GM12878 (cell line): ENCODE data around the gene VWA8. TPM values are rescaled to one million over a fixed set of nuclear protein-coding genes. Genes with fewer than 3 reads are reported as not detected.

Experiments used
- ATAC-seq: fragments of 200-7000 bp; cut with Tn5 transposase; 3 replicates; pipeline ENCODE4 v1.9.1; 2020; ENCODE audit warnings: mild to moderate bottlenecking, moderate library complexity
- BruUV-seq: library from RNA; stranded (reverse); fragments of 400-500 nt; replicated peaks from 2 replicates; lab custom pipeline; 2021; lab: Mats Ljungman, UMichigan
- CTCF ChIA-PET: fragments of 300-600 bp; sonication (Branson Sonifier 250); formaldehyde crosslinking; extraction: SDS; loops from one replicate; lab custom pipeline; 2021; ENCODE audit warnings: inconsistent platforms; lab: Yijun Ruan, JAX
- POLR2A ChIA-PET: fragments of 350-600 bp; formaldehyde crosslinking; extraction: SDS; loops from one replicate; lab custom pipeline; 2021; ENCODE audit warnings: inconsistent platforms; lab: Charles Lee
- RAD21 ChIA-PET: fragments of 300-600 bp; sonication (Branson Sonifier 250); formaldehyde crosslinking; loops from one replicate; lab custom pipeline; 2023; ENCODE audit warnings: antibody characterized with exemption; ENCODE audit not compliant: unreplicated experiment; lab: Charles Lee
- SMC1A ChIA-PET: fragments of 300-600 bp; sonication (Branson Sonifier 250); formaldehyde crosslinking; loops from one replicate; lab custom pipeline; 2023; ENCODE audit not compliant: unreplicated experiment, uncharacterized antibody; lab: Charles Lee
- DNase-seq: peaks from one replicate; pipeline ENCODE4 v3.0.0-alpha.2; 2011; ENCODE audit warnings: low read depth, low spot score
- FAIRE-seq: peaks from 3 replicates; lab custom pipeline; 2011; peaks lifted over from hg19 to GRCh38; lab: Jason Lieb, UNC
- H2AFZ ChIP-seq: 2 replicates; pipeline ENCODE4 v1.6.0; 2011; ENCODE audit warnings: low read depth, low read length, control low read depth; ENCODE audit not compliant: control insufficient read depth
- H3K27ac ChIP-seq: 2 replicates; pipeline ENCODE4 v1.5.1; 2011; ENCODE audit warnings: control low read depth; ENCODE audit not compliant: control insufficient read depth, insufficient read depth
- H3K27me3 ChIP-seq, 2 experiments: replicated peaks in 1 of 2; 2 replicates each; pipeline versions ENCODE4 v1.6.0 to v1.6.1; 2011; ENCODE audit warnings: low read length in 1 of 2; ENCODE audit not compliant: control insufficient read depth in 2 of 2, insufficient read depth in 2 of 2
- H3K36me3 ChIP-seq, 2 experiments: 2 replicates each; pipeline ENCODE4 v1.5.1; 2011; ENCODE audit warnings: low read length in 1 of 2; ENCODE audit not compliant: control insufficient read depth in 2 of 2, insufficient read depth in 2 of 2
- H3K4me1 ChIP-seq: 2 replicates; pipeline ENCODE4 v1.6.1; 2011; ENCODE audit warnings: mild to moderate bottlenecking, low read length, moderate library complexity, mixed read lengths; ENCODE audit not compliant: control insufficient read depth, insufficient read depth
- H3K4me2 ChIP-seq: 2 replicates; pipeline ENCODE4 v1.6.0; 2011; ENCODE audit warnings: control low read depth; ENCODE audit not compliant: control insufficient read depth, insufficient read depth
- H3K4me3 ChIP-seq: fragments of 200-600 bp; sonication (generic); 2 replicates; pipeline ENCODE4 v1.5.1; 2016
- H3K79me2 ChIP-seq: 2 replicates; pipeline ENCODE4 v1.6.0; 2011; ENCODE audit warnings: low read length; ENCODE audit not compliant: control insufficient read depth, insufficient read depth
- H3K9ac ChIP-seq: 2 replicates; pipeline ENCODE4 v1.8.0; 2011; ENCODE audit warnings: low read length, control low read depth, mixed read lengths; ENCODE audit not compliant: control insufficient read depth, insufficient read depth
- H3K9me3 ChIP-seq: replicated peaks from 3 replicates; pipeline ENCODE4 v1.5.1; 2011; ENCODE audit warnings: mild to moderate bottlenecking, low read length; ENCODE audit not compliant: control insufficient read depth, insufficient read depth
- H4K20me1 ChIP-seq: 2 replicates; pipeline ENCODE4 v1.6.0; 2011; ENCODE audit not compliant: control insufficient read depth, insufficient read depth
- JUNB ChIP-seq: IDR thresholded peaks from 2 replicates; pipeline ENCODE4 v1.6.1; 2016; ENCODE audit warnings: antibody characterized with exemption, mild to moderate bottlenecking
- KAT2A ChIP-seq: conservative IDR thresholded peaks from 2 replicates; pipeline ENCODE4 v1.6.1; 2011; ENCODE audit warnings: low read depth, low read length; ENCODE audit not compliant: control insufficient read depth
- SIX5 ChIP-seq: IDR thresholded peaks from 2 replicates; pipeline ENCODE4 v1.6.1; 2011; ENCODE audit warnings: mild to moderate bottlenecking, low read depth, low read length, moderate library complexity; ENCODE audit not compliant: severe bottlenecking
- WGBS: methylation state at CpG from one replicate; pipeline ENCODE4 v1.1.6; 2016; ENCODE audit warnings: low lambda C conversion rate; ENCODE audit not compliant: insufficient replicate concordance, insufficient coverage; ENCODE audit errors: missing lambda C conversion rate; 5-methylcytosine and 5-hydroxymethylcytosine counted together
- in situ Hi-C: fragments of 300-500 bp; cut with MboI; formaldehyde crosslinking; loops from 9 replicates; pipeline ENCODE4 v1.14.3; 2018; ENCODE audit warnings: mixed read lengths
- intact Hi-C: fragments of 100-400 bp; cut with micrococcal nuclease; formaldehyde crosslinking; loops from one replicate; pipeline ENCODE4 v1.14.2; 2022; ENCODE audit not compliant: unreplicated experiment
- polyA plus RNA-seq, 11 experiments: library from polyadenylated mRNA; depleted of rRNA in 4 of 11; unstranded in 6 of 11; stranded (reverse) in 5 of 11; fragments of >200 nt; fragmentation: Nextera tagmentation in 4 of 11; fragmentation: Illumina TruSeq in 1 of 11; extraction: Ambion mirVana in 4 of 11; extraction: Trizol in 1 of 11; gene quantifications; 1 replicate in 1 of 11; 2 replicates in 10 of 11; pipeline versions ENCODE4 v1.2.1 to v1.2.3, GENCODE V29; 2011 to 2016; ENCODE audit warnings: inconsistent platforms in 2 of 11, missing spikeins in 2 of 11, low read depth in 1 of 11
- total RNA-seq, 4 experiments: library from RNA; depleted of rRNA in 3 of 4; stranded (reverse); fragments of >200 nt in 3 of 4; fragmentation: Illumina TruSeq in 1 of 4; extraction: Trizol in 1 of 4; gene quantifications; 2 replicates each; pipeline versions ENCODE4 v1.2.1 to v1.2.3, GENCODE V29; 2013 to 2021
- TF ChIP-seq, protein P1 (sequence below): IDR thresholded peaks from 2 replicates; pipeline ENCODE4 v1.6.1; 2012; ENCODE audit warnings: low read depth, low read length, improper control_type of control experiment
- TF ChIP-seq, protein P2 (sequence below): IDR thresholded peaks from 2 replicates; pipeline ENCODE4 v1.6.1; 2011; ENCODE audit warnings: low read depth, low read length, improper control_type of control experiment, borderline replicate concordance

VWA8 gene
- total and polyA plus RNA-seq, 10 of the 15 experiments (the other 5 are each of a cell fraction or from before 2014, with no cell fraction given), result 3.0 to 21.8 (median 13.5) TPM

DNA sequence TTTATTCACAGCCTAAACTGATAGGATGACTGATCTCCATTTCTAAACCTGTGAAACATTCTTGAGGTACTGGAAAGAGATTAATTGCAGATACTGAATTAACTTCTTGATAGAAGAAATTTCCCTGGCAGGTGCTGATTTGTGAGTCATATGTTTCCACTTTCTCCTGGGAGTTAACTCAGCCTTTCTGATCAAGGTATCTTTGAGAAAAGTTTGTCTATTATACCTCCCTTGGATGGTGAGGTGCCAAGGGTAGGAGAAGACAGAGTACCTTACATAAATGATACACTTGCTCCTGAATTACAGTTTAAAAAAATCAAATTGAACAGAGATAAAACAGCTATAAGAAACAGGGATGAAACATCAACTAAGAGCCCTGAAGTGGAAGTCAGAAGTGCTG is 380.6 kb downstream of the VWA8 start:
- Histone ChIP-seq H3K9ac (no peak overlapping the region), H3K4me2 (no peak overlapping the region), H3K4me1 (peaks cover 6% of the 10 kb centered on the region), H3K9me3 (no peaks in the 10 kb centered on the region), H4K20me1 (no peaks in the 10 kb centered on the region), H2AFZ (no peak overlapping the region), H3K27ac (no peak overlapping the region), H3K4me3 (no peak overlapping the region), H3K27me3 (no peaks in the 10 kb centered on the region), H3K79me2 (no peaks in the 10 kb centered on the region), H3K36me3 (no peaks in the 10 kb centered on the region; a peak in 2 of 4 replicates)
- no peak for TF ChIP-seq KAT2A
- DNase-seq, result no peak
- ChIA-PET SMC1A (no interaction called here), POLR2A (no interaction called here), CTCF (no interaction called here), RAD21 (no interaction called here)
- in situ Hi-C loops (no loop called here), intact Hi-C loops (no loop called here)
- BruUV-seq, result no TSS peak
- no peak for FAIRE-seq
- no peak for ATAC-seq

DNA sequence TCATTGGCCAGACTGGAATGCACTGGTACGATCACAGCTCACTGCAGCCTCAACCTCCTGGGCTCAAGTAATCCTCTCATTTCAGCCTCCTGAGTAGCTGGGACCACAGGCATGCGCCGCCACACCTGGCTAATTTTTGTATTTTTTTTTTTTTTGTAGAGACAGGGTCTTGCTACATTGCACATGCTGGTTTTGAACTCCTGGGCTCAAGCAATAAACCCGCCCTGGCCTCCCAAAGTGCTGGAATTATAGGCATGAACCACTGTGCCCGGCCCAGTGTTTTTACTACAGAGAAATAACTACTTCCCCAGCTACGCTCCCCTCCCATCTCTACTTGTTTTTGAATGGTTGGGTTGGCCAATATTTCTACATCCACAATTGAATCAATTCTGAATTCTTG is 381.0 kb downstream of the VWA8 start:
- Histone ChIP-seq H3K4me3 (no peak overlapping the region), H2AFZ (no peak overlapping the region), H3K4me2 (no peak overlapping the region), H3K79me2 (no peaks in the 10 kb centered on the region), H3K27ac (no peak overlapping the region), H3K27me3 (no peaks in the 10 kb centered on the region), H3K9ac (no peak overlapping the region), H3K4me1 (peaks cover 6% of the 10 kb centered on the region), H3K36me3 (no peaks in the 10 kb centered on the region; a peak in 2 of 4 replicates), H4K20me1 (no peaks in the 10 kb centered on the region), H3K9me3 (no peaks in the 10 kb centered on the region)
- WGBS, result 97% methylated on average over 6 of the region's 6 CpGs
- SMC1A ChIA-PET, result no interaction called here
- ATAC-seq, result no peak
- POLR2A ChIA-PET, result no interaction called here
- TF ChIP-seq, protein P1, sequence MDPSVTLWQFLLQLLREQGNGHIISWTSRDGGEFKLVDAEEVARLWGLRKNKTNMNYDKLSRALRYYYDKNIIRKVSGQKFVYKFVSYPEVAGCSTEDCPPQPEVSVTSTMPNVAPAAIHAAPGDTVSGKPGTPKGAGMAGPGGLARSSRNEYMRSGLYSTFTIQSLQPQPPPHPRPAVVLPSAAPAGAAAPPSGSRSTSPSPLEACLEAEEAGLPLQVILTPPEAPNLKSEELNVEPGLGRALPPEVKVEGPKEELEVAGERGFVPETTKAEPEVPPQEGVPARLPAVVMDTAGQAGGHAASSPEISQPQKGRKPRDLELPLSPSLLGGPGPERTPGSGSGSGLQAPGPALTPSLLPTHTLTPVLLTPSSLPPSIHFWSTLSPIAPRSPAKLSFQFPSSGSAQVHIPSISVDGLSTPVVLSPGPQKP, result no peak
- TF ChIP-seq JUNB (no peak), SIX5 (no peak)
- TF ChIP-seq, protein P2, sequence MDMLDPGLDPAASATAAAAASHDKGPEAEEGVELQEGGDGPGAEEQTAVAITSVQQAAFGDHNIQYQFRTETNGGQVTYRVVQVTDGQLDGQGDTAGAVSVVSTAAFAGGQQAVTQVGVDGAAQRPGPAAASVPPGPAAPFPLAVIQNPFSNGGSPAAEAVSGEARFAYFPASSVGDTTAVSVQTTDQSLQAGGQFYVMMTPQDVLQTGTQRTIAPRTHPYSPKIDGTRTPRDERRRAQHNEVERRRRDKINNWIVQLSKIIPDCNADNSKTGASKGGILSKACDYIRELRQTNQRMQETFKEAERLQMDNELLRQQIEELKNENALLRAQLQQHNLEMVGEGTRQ, result no peak
- CTCF ChIA-PET, result interaction anchor here (1.0 kb wide), 1 partner anchor 10 kb away, joined by 3 read pairs; no protein-coding TSS in a partner anchor
- FAIRE-seq, result no peak
- intact Hi-C loops, result no loop called here
- DNase-seq, result no peak
- BruUV-seq, result no TSS peak
- in situ Hi-C loops, result no loop called here
- RAD21 ChIA-PET, result no interaction called here
